ENCODE measurements around the gene PGAP2. TPM values are rescaled to one million over a fixed set of nuclear protein-coding genes. Genes with fewer than 3 reads are reported as not detected.

Gene PGAP2
- total and polyA plus RNA-seq, 2 of the 4 experiments (the other 2 are of a cell fraction) = 10.6 to 31.3 TPM

GRCh38 chr11:3830730-3831129, 22.4 kb downstream of the PGAP2 start:
- no peak for TF ChIP-seq MAFK (IDR thresholded peaks at IDR 0.05; ENCODE audit: low read depth, low read length)
- no peak for TF ChIP-seq FOS (IDR thresholded peaks at IDR 0.05; ENCODE audit: low read depth, low read length)
- TF ChIP-seq BHLHE40 (IDR thresholded peaks at IDR 0.05; ENCODE audit: low read depth, low read length) = no peak
- TF ChIP-seq RCOR1 (IDR thresholded peaks at IDR 0.05; ENCODE audit: insufficient replicate concordance, low read length) = no peak
- TF ChIP-seq ELK1 (IDR thresholded peaks at IDR 0.05; ENCODE audit: borderline replicate concordance, low read depth, low read length) = no peak
- no peak for TF ChIP-seq SMC3 (IDR thresholded peaks at IDR 0.05; ENCODE audit: low read depth, low read length)
- no peak for TF ChIP-seq RAD21 (IDR thresholded peaks at IDR 0.05; ENCODE audit: low read length)
- no peak for TF ChIP-seq CTCF (conservative IDR thresholded peaks at IDR 0.05; ENCODE audit: low read depth, low read length)
- no peak for TF ChIP-seq RFX5 (IDR thresholded peaks at IDR 0.05; ENCODE audit: low read depth, low read length)
- TF ChIP-seq CHD1 (IDR thresholded peaks at IDR 0.05; ENCODE audit: low read depth, low read length) = no peak
- no peak for TF ChIP-seq CEBPB (IDR thresholded peaks at IDR 0.05; ENCODE audit: low read depth, low read length)
- no peak for TF ChIP-seq NFE2L2 (IDR thresholded peaks at IDR 0.05; ENCODE audit: low read depth, low read length)
- TF ChIP-seq MAZ (IDR thresholded peaks at IDR 0.05; ENCODE audit: borderline replicate concordance, low read depth, low read length) = no peak
- TF ChIP-seq POLR2A (IDR thresholded peaks at IDR 0.05; ENCODE audit: low read depth, low read length) = no peak
- no peak for TF ChIP-seq USF2 (IDR thresholded peaks at IDR 0.05; ENCODE audit: low read depth, low read length)
- no peak for TF ChIP-seq MXI1 (IDR thresholded peaks at IDR 0.05; ENCODE audit: borderline replicate concordance, low read depth, low read length)
- in situ Hi-C loops (cut with MboI; ENCODE audit: low sequenced_read_pairs) = no loop called here

More at GRCh38 chr11:3830730-3831129, 22.4 kb downstream of the PGAP2 start:
- dilution Hi-C loops (cut with HindIII; ENCODE audit: low sequenced_read_pairs, unreplicated experiment) = no loop called here
- Histone ChIP-seq H3K18ac (ENCODE audit: low read depth, low read length) (no peak overlapping the region), H2BK20ac (ENCODE audit: low read depth, low read length) (no peak overlapping the region), H4K20me1 (ENCODE audit: insufficient read depth, low read length) (peaks cover 71% of the 10 kb centered on the region), H2BK15ac (ENCODE audit: low read depth, low read length) (no peak overlapping the region), H3K27ac (ENCODE audit: insufficient read depth, low read length) (no peak overlapping the region), H3K4me3 (ENCODE audit: insufficient read depth, low read depth, low read length) (no peak overlapping the region), H4K8ac (ENCODE audit: low read depth in 2 of 2, low read length in 2 of 2) (no peak overlapping the region), H3K56ac (ENCODE audit: extremely low read depth, insufficient read depth, low read length) (no peak overlapping the region), H3K36me3 (ENCODE audit: control insufficient read depth, insufficient read depth, low read length) (peaks cover 28% of the 10 kb centered on the region), H3K79me1 (ENCODE audit: low read depth in 1 of 2, low read length in 2 of 2) (peaks cover 52 to 78% of the 10 kb centered on the region in 2 experiments), H2BK120ac (ENCODE audit: low read depth, low read length) (no peak overlapping the region), H3K4me2 (ENCODE audit: low read depth, low read length) (no peak overlapping the region), H3K4ac (ENCODE audit: low read depth, low read length) (no peak overlapping the region), H2AK5ac (ENCODE audit: low read depth, low read length) (no peak overlapping the region), H2BK5ac (ENCODE audit: low read depth, low read length, poor library complexity, severe bottlenecking) (no peak overlapping the region), H3K23ac (ENCODE audit: low read depth, low read length) (no peak overlapping the region), H3K14ac (replicated peaks; ENCODE audit: low read depth, low read length) (no peak overlapping the region), H2AFZ (replicated peaks; ENCODE audit: low read length, poor library complexity) (no peak overlapping the region), H3K4me1 (ENCODE audit: control insufficient read depth, insufficient read depth, low read length) (peaks cover 5% of the 10 kb centered on the region; the same call in 1 of the 2 replicates), H3K27me3 (ENCODE audit: control insufficient read depth, insufficient read depth, low read length) (no peaks in the 10 kb centered on the region), H3K9me3 (ENCODE audit: control insufficient read depth, insufficient read depth, low read length) (no peaks in the 10 kb centered on the region), H4K91ac (ENCODE audit: insufficient read depth, low read depth, low read length) (no peak overlapping the region), H3K9ac (ENCODE audit: low read depth, low read length) (no peak overlapping the region), H3K9me1 (ENCODE audit: insufficient read depth, low read length) (peaks cover 38% of the 10 kb centered on the region), H4K5ac (ENCODE audit: low read depth, low read length) (no peak overlapping the region), H2AK9ac (replicated peaks; ENCODE audit: low read depth, low read length, poor library complexity) (no peak overlapping the region)
- ChIA-PET POLR2A (ENCODE audit: unreplicated experiment) (no interaction called here), CTCF (no interaction called here)
- DNase-seq = no peak
- BruUV-seq (replicated peaks) = no TSS peak
- no peak for ATAC-seq (ENCODE audit: low read depth)
- intact Hi-C loops (cut with micrococcal nuclease) = no loop called here
- WGBS, 2 experiments (ENCODE audit: extremely low coverage in 2 of 2, insufficient read length in 1 of 2) = no CpG with 5 or more reads among the region's 1 CpG
